Testis (tissue), 2 donors: ENCODE measurements around the gene MAGI2.

Experiments
- CTCF ChIP-seq, 3 experiments: fragments of 450-650 bp in 2 of 3; fragments of 200-600 bp in 1 of 3; sonication (generic) in 1 of 3; IDR thresholded peaks; one replicate each; pipeline ENCODE4 v1.5.1; 2016 to 2019; ENCODE audit warnings: antibody characterized with exemption in 3 of 3, mild to moderate bottlenecking in 2 of 3, moderate library complexity in 1 of 3
- POLR2A ChIP-seq: fragments of 450-650 bp; IDR thresholded peaks from one replicate; pipeline ENCODE4 v1.6.1; 2017; ENCODE audit warnings: antibody characterized with exemption, mild to moderate bottlenecking, moderate library complexity

GRCh38 chr7:79401254-79401653 lies 52.2 kb downstream of the MAGI2 start:
- no peak for TF ChIP-seq CTCF (IDR thresholded peaks at IDR 0.05)
- TF ChIP-seq POLR2A = no peak
